Breast epithelium (tissue), 3 donors: ENCODE results near the gene COMMD3.

Source experiments
- POLR2A ChIP-seq: fragments of 450-650 bp; IDR thresholded peaks from one replicate; pipeline ENCODE4 v1.6.1; 2016; ENCODE audit warnings: antibody characterized with exemption, mild to moderate bottlenecking, moderate library complexity
- TF ChIP-seq, protein P1 (sequence below), 3 donors: fragments of 450-650 bp; IDR thresholded peaks; one replicate each; pipeline ENCODE4 v1.5.1; 2016 to 2017; ENCODE audit warnings: antibody characterized with exemption in 3 of 3, mild to moderate bottlenecking in 3 of 3, moderate library complexity in 3 of 3

- TF ChIP-seq POLR2A: no peak
- TF ChIP-seq, protein P1, sequence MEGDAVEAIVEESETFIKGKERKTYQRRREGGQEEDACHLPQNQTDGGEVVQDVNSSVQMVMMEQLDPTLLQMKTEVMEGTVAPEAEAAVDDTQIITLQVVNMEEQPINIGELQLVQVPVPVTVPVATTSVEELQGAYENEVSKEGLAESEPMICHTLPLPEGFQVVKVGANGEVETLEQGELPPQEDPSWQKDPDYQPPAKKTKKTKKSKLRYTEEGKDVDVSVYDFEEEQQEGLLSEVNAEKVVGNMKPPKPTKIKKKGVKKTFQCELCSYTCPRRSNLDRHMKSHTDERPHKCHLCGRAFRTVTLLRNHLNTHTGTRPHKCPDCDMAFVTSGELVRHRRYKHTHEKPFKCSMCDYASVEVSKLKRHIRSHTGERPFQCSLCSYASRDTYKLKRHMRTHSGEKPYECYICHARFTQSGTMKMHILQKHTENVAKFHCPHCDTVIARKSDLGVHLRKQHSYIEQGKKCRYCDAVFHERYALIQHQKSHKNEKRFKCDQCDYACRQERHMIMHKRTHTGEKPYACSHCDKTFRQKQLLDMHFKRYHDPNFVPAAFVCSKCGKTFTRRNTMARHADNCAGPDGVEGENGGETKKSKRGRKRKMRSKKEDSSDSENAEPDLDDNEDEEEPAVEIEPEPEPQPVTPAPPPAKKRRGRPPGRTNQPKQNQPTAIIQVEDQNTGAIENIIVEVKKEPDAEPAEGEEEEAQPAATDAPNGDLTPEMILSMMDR (IDR thresholded peaks at IDR 0.05): no peak
These were observed 30.0 kb downstream of the COMMD3 start for GRCh38 chr10:22346096-22346661.
